ENCODE results near the gene WDR74. TPM values are rescaled to one million over a fixed set of nuclear protein-coding genes. Genes with fewer than 3 reads are reported as not detected.
"Not testable (repeated sequence)": the region's sequence is repeated elsewhere in the genome, so short reads cannot be mapped to it uniquely, and the experiment has no call there.

WDR74 gene
- total RNA-seq, 8 experiments from 2014 or later, result 41.4 to 110 (median 81.7) TPM

GRCh38 chr11:62844154-62844553, 4.8 kb upstream of the WDR74 start:
- Histone ChIP-seq H3K4me1 (replicated peaks in 1 of 2) (peaks cover 8 to 16% of the 10 kb centered on the region in 2 donors), H3K27ac (no peak overlapping the region), H3K4me3 (no peak overlapping the region)
- ATAC-seq (replicated peaks in 6 of 8), result no peak
- WGBS, 10 experiments, result 84 to 100% (median 100%) methylated on average over 2 to 3 of the region's 3 CpGs; no CpG with 5 or more reads in 2 of the 10 experiments
- in situ Hi-C loops (cut with MboI; ENCODE audit: low pct_unique_long_range_greater_than_20kb in 2 of 9, low sequenced_read_pairs in 9 of 9, unreplicated experiment in 9 of 9), result loop anchor here in 1 of 9 experiments (25.0 kb wide), 1 partner anchor 457 kb away; no protein-coding TSS in a partner anchor

GRCh38 chr11:62843466-62843865, 4.1 kb upstream of the WDR74 start:
- in situ Hi-C loops (cut with MboI; ENCODE audit: low pct_unique_long_range_greater_than_20kb in 2 of 9, low sequenced_read_pairs in 9 of 9, unreplicated experiment in 9 of 9), result loop anchor here in 1 of 9 experiments (25.0 kb wide), 1 partner anchor 456 kb away; no protein-coding TSS in a partner anchor
- no peak for ATAC-seq (replicated peaks in 6 of 8)
- Histone ChIP-seq H3K4me1 (replicated peaks in 1 of 2) (peaks cover 10 to 17% of the 10 kb centered on the region in 2 donors), H3K4me3 (no peak overlapping the region), H3K27ac (no peak overlapping the region)
- 81 to 100% (median 100%) methylated on average over 2 to 3 of the region's 3 CpGs; no CpG with 5 or more reads in 2 of the 10 experiments for WGBS, 10 experiments

GRCh38 chr11:62842891-62843290, 3.5 kb upstream of the WDR74 start:
- peaks cover 13 to 19% of the 10 kb centered on the region in 2 donors for H3K4me1 ChIP-seq (replicated peaks in 1 of 2)
- in situ Hi-C loops (cut with MboI; ENCODE audit: low pct_unique_long_range_greater_than_20kb in 2 of 9, low sequenced_read_pairs in 9 of 9, unreplicated experiment in 9 of 9), result loop anchor here in 1 of 9 experiments (25.0 kb wide), 1 partner anchor 456 kb away; no protein-coding TSS in a partner anchor
- peak overlapping the region; percentile 98 to 99 for H3K27ac ChIP-seq
- ATAC-seq (replicated peaks in 6 of 8), result not testable (repeated sequence)
- peak overlapping the region in 4 of 5 donors; percentile 26 to 98 (median 57) for H3K4me3 ChIP-seq
- 60 to 93% (median 88%) methylated on average over 1 to 7 of the region's 9 CpGs; no CpG with 5 or more reads in 3 of the 10 experiments for WGBS, 10 experiments

- 0 to 20% (median 3%) methylated on average over 1 to 24 of the region's 30 CpGs; no CpG with 5 or more reads in 1 of the 10 experiments for WGBS, 10 experiments
- Histone ChIP-seq H3K4me1 (replicated peaks in 1 of 2) (peaks cover 13 to 19% of the 10 kb centered on the region in 2 donors), H3K27ac (peak overlapping the region; percentile 98 to 99), H3K4me3 (peak overlapping the region; percentile 26 to 98 (median 33))
- in situ Hi-C loops (cut with MboI; ENCODE audit: low pct_unique_long_range_greater_than_20kb in 2 of 9, low sequenced_read_pairs in 9 of 9, unreplicated experiment in 9 of 9), result loop anchor here in 1 of 9 experiments (25.0 kb wide), 1 partner anchor 455 kb away; no protein-coding TSS in a partner anchor
- ATAC-seq (replicated peaks in 6 of 8), result no peak
Observed at GRCh38 chr11:62842171-62842741, 2.9 kb upstream of the WDR74 start.

- Histone ChIP-seq H3K4me3 (peak overlapping the region; percentile 29 to 98 (median 85)), H3K27ac (peak overlapping the region; percentile 98 to 99), H3K4me1 (replicated peaks in 1 of 2) (peaks cover 13 to 19% of the 10 kb centered on the region in 2 donors)
- 0 to 2% (median 0%) methylated on average over 2 to 31 of the region's 33 CpGs; no CpG with 5 or more reads in 2 of the 10 experiments for WGBS, 10 experiments
- in situ Hi-C loops (cut with MboI; ENCODE audit: low pct_unique_long_range_greater_than_20kb in 2 of 9, low sequenced_read_pairs in 9 of 9, unreplicated experiment in 9 of 9), result loop anchor here in 1 of 9 experiments (25.0 kb wide), 1 partner anchor 454 kb away; no protein-coding TSS in a partner anchor
- peak; percentile 64 to 82 (median 78) for ATAC-seq (replicated peaks in 6 of 8)
Observed at GRCh38 chr11:62841361-62842170, 2.2 kb upstream of the WDR74 start.

GRCh38 chr11:62840721-62841360, 1.5 kb upstream of the WDR74 start:
- ATAC-seq (replicated peaks in 6 of 8), result peak in 7 of 8 experiments; percentile 3 to 32 (median 17)
- 0 to 37% (median 3%) methylated on average over 5 to 25 of the region's 41 CpGs; no CpG with 5 or more reads in 1 of the 10 experiments for WGBS, 10 experiments
- peak overlapping the region; percentile 60 to 98 (median 85) for H3K4me3 ChIP-seq
- H3K27ac ChIP-seq, result peak overlapping the region; percentile 85 to 98
- in situ Hi-C loops (cut with MboI; ENCODE audit: low pct_unique_long_range_greater_than_20kb in 2 of 9, low sequenced_read_pairs in 9 of 9, unreplicated experiment in 9 of 9), result loop anchor here in 1 of 9 experiments (25.0 kb wide), 1 partner anchor 454 kb away; no protein-coding TSS in a partner anchor
- H3K4me1 ChIP-seq (replicated peaks in 1 of 2), result peaks cover 13 to 19% of the 10 kb centered on the region in 2 donors

- ATAC-seq (replicated peaks in 6 of 8), result no peak
- no peak overlapping the region for H3K27ac ChIP-seq
- in situ Hi-C loops (cut with MboI; ENCODE audit: low pct_unique_long_range_greater_than_20kb in 2 of 9, low sequenced_read_pairs in 9 of 9, unreplicated experiment in 9 of 9), result loop anchor here in 1 of 9 experiments (25.0 kb wide), 1 partner anchor 448 kb away; no protein-coding TSS in a partner anchor
- H3K4me3 ChIP-seq, result no peak overlapping the region
- 82 to 100% (median 86%) methylated on average over 1 to 7 of the region's 8 CpGs; no CpG with 5 or more reads in 5 of the 10 experiments for WGBS, 10 experiments
- peaks cover 10 to 19% of the 10 kb centered on the region in 2 donors for H3K4me1 ChIP-seq (replicated peaks in 1 of 2)
Observed at GRCh38 chr11:62835336-62835735, 4.1 kb downstream of the WDR74 start.

GRCh38 chr11:62832336-62833234, 6.8 kb downstream of the WDR74 start, which contains the start of gene TEX54:
TSS of gene TEX54 (minus strand) at chr11:62832841.
- in situ Hi-C loops (cut with MboI; ENCODE audit: low pct_unique_long_range_greater_than_20kb in 2 of 9, low sequenced_read_pairs in 9 of 9, unreplicated experiment in 9 of 9), result loop anchor here in 1 of 9 experiments (25.0 kb wide), 1 partner anchor 445 kb away; no protein-coding TSS in a partner anchor

GRCh38 chr11:62831520-62832335, 7.7 kb downstream of the WDR74 start, which contains the start of gene STX5:
TSS of gene STX5 (minus strand) at chr11:62832051. CDS start at chr11:62831243, 808 bp downstream.
- H3K4me1 ChIP-seq (replicated peaks in 1 of 2), result peaks cover 6 to 20% of the 10 kb centered on the region in 2 donors
- ATAC-seq (replicated peaks in 6 of 8), result peak; percentile 75 to 91 (median 88)
- in situ Hi-C loops (cut with MboI; ENCODE audit: low pct_unique_long_range_greater_than_20kb in 2 of 9, low sequenced_read_pairs in 9 of 9, unreplicated experiment in 9 of 9), result loop anchor here in 1 of 9 experiments (25.0 kb wide), 1 partner anchor 444 kb away; no protein-coding TSS in a partner anchor
- H3K27ac ChIP-seq, result peak within 1 kb of the TSS; percentile 98 to 99
- WGBS, 10 experiments, result 0% methylated on average over 1 to 5 of the region's 65 CpGs; no CpG with 5 or more reads in 5 of the 10 experiments
- peak within 1 kb of the TSS; percentile 74 to 96 (median 84) for H3K4me3 ChIP-seq

More at GRCh38 chr11:62832336-62833234, 6.8 kb downstream of the WDR74 start, which contains the start of gene TEX54:
- WGBS, 10 experiments, result 0 to 100% (median 40%) methylated on average over 1 to 19 of the region's 40 CpGs; no CpG with 5 or more reads in 2 of the 10 experiments
- Histone ChIP-seq H3K4me3 (peak within 1 kb of the TSS; percentile 74 to 96 (median 84)), H3K27ac (peak within 1 kb of the TSS; percentile 98 to 99), H3K4me1 (replicated peaks in 1 of 2) (peaks cover 6 to 20% of the 10 kb centered on the region in 2 donors)
- peak; percentile 1 to 13 (median 4) for ATAC-seq (replicated peaks in 6 of 8)

GRCh38 chr11:62830904-62831519, 8.4 kb downstream of the WDR74 start:
- Histone ChIP-seq H3K4me3 (peak overlapping the region; percentile 74 to 96 (median 84)), H3K27ac (peak overlapping the region; percentile 98 to 99), H3K4me1 (replicated peaks in 1 of 2) (peaks cover 6 to 20% of the 10 kb centered on the region in 2 donors)
- in situ Hi-C loops (cut with MboI; ENCODE audit: low pct_unique_long_range_greater_than_20kb in 2 of 9, low sequenced_read_pairs in 9 of 9, unreplicated experiment in 9 of 9), result loop anchor here in 1 of 9 experiments (25.0 kb wide), 1 partner anchor 444 kb away; no protein-coding TSS in a partner anchor
- ATAC-seq (replicated peaks in 6 of 8), result peak in 4 of 8 experiments; percentile 5 to 22 (median 15)
- WGBS, 10 experiments, result 0 to 10% (median 0%) methylated on average over 1 to 17 of the region's 33 CpGs; no CpG with 5 or more reads in 3 of the 10 experiments

All from motor neuron (in vitro differentiated cells).